ENCODE results near the gene SLC1A4. TPM values are rescaled to one million over a fixed set of nuclear protein-coding genes. Genes with fewer than 3 reads are reported as not detected.

SLC1A4 gene
- total RNA-seq, 2 donors from 2014 or later = 0.07 to 1.9 TPM

DNA sequence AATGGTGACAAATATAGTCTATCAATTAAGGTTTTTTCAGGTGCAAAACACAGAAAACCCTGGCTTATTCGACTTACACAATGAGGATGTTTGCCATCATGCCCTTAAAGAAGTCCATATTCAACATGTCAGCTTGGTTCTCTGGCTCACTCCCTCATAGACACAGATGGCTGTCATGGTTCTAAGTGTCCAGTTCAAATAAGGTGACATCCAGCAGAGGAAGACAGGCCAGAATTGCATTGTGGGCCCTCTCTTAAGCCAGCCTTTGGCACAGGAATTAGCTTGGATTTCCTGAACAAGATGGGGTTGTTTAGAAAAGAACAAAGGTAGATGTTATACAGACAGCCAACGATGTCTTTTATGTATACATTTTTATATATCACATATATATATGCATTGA lies 18.7 kb upstream of the SLC1A4 start:
- Histone ChIP-seq H3K4me3 (ENCODE audit: low read length) (no peak overlapping the region), H3K4me1 (ENCODE audit: control insufficient read depth, insufficient read depth, low read length) (no peaks in the 10 kb centered on the region), H3K27ac (ENCODE audit: low read depth, low read length) (no peak overlapping the region), H3K27me3 (ENCODE audit: control insufficient read depth, insufficient read depth, low read length, poor library complexity, severe bottlenecking) (no peaks in the 10 kb centered on the region), H3K9me3 (ENCODE audit: control insufficient read depth, low read length) (no peaks in the 10 kb centered on the region), H3K9ac (ENCODE audit: extremely low read depth, low read length, poor library complexity, severe bottlenecking) (no peak overlapping the region), H3K36me3 (ENCODE audit: control insufficient read depth, insufficient read depth, low read length) (no peaks in the 10 kb centered on the region)
- peaks cover 3% of the 10 kb centered on the region for H3K27me3 Mint-ChIP-seq (ENCODE audit: insufficient read depth)
- DNase-seq = no peak
- TF ChIP-seq, protein P1, sequence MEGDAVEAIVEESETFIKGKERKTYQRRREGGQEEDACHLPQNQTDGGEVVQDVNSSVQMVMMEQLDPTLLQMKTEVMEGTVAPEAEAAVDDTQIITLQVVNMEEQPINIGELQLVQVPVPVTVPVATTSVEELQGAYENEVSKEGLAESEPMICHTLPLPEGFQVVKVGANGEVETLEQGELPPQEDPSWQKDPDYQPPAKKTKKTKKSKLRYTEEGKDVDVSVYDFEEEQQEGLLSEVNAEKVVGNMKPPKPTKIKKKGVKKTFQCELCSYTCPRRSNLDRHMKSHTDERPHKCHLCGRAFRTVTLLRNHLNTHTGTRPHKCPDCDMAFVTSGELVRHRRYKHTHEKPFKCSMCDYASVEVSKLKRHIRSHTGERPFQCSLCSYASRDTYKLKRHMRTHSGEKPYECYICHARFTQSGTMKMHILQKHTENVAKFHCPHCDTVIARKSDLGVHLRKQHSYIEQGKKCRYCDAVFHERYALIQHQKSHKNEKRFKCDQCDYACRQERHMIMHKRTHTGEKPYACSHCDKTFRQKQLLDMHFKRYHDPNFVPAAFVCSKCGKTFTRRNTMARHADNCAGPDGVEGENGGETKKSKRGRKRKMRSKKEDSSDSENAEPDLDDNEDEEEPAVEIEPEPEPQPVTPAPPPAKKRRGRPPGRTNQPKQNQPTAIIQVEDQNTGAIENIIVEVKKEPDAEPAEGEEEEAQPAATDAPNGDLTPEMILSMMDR (conservative IDR thresholded peaks at IDR 0.05) = no peak
- WGBS, 2 experiments (ENCODE audit: insufficient coverage in 1 of 2, insufficient read length in 1 of 2) = 97 to 100% methylated on average over 1 of the region's 2 CpGs
- H3K9me3 Mint-ChIP-seq = peaks cover 8% of the 10 kb centered on the region
- H3K27ac Mint-ChIP-seq = no peak overlapping the region
- H3K36me3 Mint-ChIP-seq (ENCODE audit: low read depth) = peaks cover 5% of the 10 kb centered on the region
- H3K4me1 Mint-ChIP-seq = no peaks in the 10 kb centered on the region
- no peak overlapping the region for H3K4me3 Mint-ChIP-seq

DNA sequence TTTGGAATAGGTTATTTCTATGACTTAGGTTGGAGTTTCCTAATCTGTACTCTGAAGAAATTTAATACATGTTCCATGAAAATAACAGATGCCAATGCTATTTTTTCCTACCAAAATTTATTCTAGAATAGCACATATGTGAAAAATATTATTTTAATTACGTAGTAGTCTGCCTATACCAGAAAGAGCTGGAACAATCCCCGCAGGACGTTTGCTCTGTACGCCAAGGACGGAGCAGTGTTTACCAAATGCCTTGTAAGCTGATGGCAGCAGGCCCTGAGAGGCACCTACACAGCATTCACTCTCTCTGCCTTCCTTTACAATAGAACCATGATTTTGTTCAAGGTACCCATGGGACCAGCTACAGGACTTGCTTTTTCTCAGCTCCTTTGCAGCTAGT lies 16.8 kb upstream of the SLC1A4 start:
- Mint-ChIP-seq H3K27ac (no peak overlapping the region), H3K36me3 (ENCODE audit: low read depth) (peaks cover 5% of the 10 kb centered on the region), H3K27me3 (ENCODE audit: insufficient read depth) (peaks cover 2% of the 10 kb centered on the region), H3K4me1 (no peaks in the 10 kb centered on the region), H3K4me3 (no peak overlapping the region), H3K9me3 (peaks cover 8% of the 10 kb centered on the region)
- WGBS, 2 experiments (ENCODE audit: insufficient coverage in 1 of 2, insufficient read length in 1 of 2) = 92% methylated on average over 4 to 5 of the region's 5 CpGs
- no peaks in the 10 kb centered on the region for H3K4me1 ChIP-seq (ENCODE audit: control insufficient read depth, insufficient read depth, low read length)
- H3K9me3 ChIP-seq (ENCODE audit: control insufficient read depth, low read length) = no peaks in the 10 kb centered on the region
- TF ChIP-seq, protein P1 (conservative IDR thresholded peaks at IDR 0.05) = no peak
- no peaks in the 10 kb centered on the region for H3K36me3 ChIP-seq (ENCODE audit: control insufficient read depth, insufficient read depth, low read length)
- no peak overlapping the region for H3K27ac ChIP-seq (ENCODE audit: low read depth, low read length)
- no peak for DNase-seq
- no peaks in the 10 kb centered on the region for H3K27me3 ChIP-seq (ENCODE audit: control insufficient read depth, insufficient read depth, low read length, poor library complexity, severe bottlenecking)
- no peak overlapping the region for H3K9ac ChIP-seq (ENCODE audit: extremely low read depth, low read length, poor library complexity, severe bottlenecking)
- H3K4me3 ChIP-seq (ENCODE audit: low read length) = no peak overlapping the region

DNA sequence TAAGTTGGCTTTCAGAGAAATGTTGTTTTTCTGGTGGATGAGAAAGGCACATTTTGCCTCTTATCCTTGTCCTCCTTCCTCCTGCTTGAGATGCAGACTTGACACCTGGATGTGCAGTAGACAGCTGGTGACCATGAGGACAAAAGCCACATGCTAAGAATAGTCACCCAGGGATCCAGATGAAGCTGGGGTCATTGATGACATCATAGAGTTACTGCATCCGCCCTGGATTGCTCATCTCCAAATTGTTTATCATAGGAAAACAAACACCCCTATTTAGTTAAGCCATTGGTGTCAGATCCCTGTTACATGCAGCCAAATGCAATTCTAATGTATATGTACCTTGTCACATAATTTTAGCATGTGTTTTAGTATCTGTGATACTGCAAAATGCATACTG lies 16.3 kb upstream of the SLC1A4 start:
- Mint-ChIP-seq H3K4me1 (no peaks in the 10 kb centered on the region), H3K9me3 (peaks cover 8% of the 10 kb centered on the region), H3K27me3 (ENCODE audit: insufficient read depth) (no peaks in the 10 kb centered on the region), H3K27ac (no peak overlapping the region), H3K4me3 (no peak overlapping the region), H3K36me3 (ENCODE audit: low read depth) (peaks cover 5% of the 10 kb centered on the region)
- no peaks in the 10 kb centered on the region for H3K36me3 ChIP-seq (ENCODE audit: control insufficient read depth, insufficient read depth, low read length)
- 80 to 81% methylated on average over 1 of the region's 1 CpG for WGBS, 2 experiments (ENCODE audit: insufficient coverage in 1 of 2, insufficient read length in 1 of 2)
- H3K4me3 ChIP-seq (ENCODE audit: low read length) = no peak overlapping the region
- H3K9ac ChIP-seq (ENCODE audit: extremely low read depth, low read length, poor library complexity, severe bottlenecking) = no peak overlapping the region
- H3K27ac ChIP-seq (ENCODE audit: low read depth, low read length) = no peak overlapping the region
- no peak for DNase-seq
- H3K27me3 ChIP-seq (ENCODE audit: control insufficient read depth, insufficient read depth, low read length, poor library complexity, severe bottlenecking) = no peaks in the 10 kb centered on the region
- TF ChIP-seq, protein P1 (conservative IDR thresholded peaks at IDR 0.05) = no peak
- H3K4me1 ChIP-seq (ENCODE audit: control insufficient read depth, insufficient read depth, low read length) = no peaks in the 10 kb centered on the region
- H3K9me3 ChIP-seq (ENCODE audit: control insufficient read depth, low read length) = no peaks in the 10 kb centered on the region
